K562 (cell line): ENCODE results near the gene FGR. TPM values are rescaled to one million over a fixed set of nuclear protein-coding genes. Genes with fewer than 3 reads are reported as not detected.
A peak's percentile ranks its signal among the peaks of the same experiment; 100 is the strongest.

ENCODE experiments used
- ATAC-seq: fragments of 200-7000 bp; cut with Tn5 transposase; 3 replicates; pipeline ENCODE4 v1.9.1; 2020; ENCODE audit warnings: moderate library complexity
- BruUV-seq: library from RNA; stranded (reverse); fragments of 400-500 nt; replicated peaks from 2 replicates; lab custom pipeline; 2021; lab: Mats Ljungman, UMichigan
- CTCF ChIA-PET: fragments of 300-600 bp; formaldehyde crosslinking; extraction: SDS; loops from one replicate; lab custom pipeline; 2021; ENCODE audit warnings: low intra/inter-chr PET ratio; lab: Yijun Ruan, JAX
- POLR2A ChIA-PET: fragments of 300-600, 350-650 bp; sonication (Branson Sonifier 250); formaldehyde crosslinking; extraction: SDS; loops from one replicate; lab custom pipeline; 2021; ENCODE audit warnings: antibody characterized with exemption, inconsistent platforms; lab: Yijun Ruan, JAX
- DNase-seq, 4 experiments: peaks; one replicate each; pipeline versions ENCODE4 v3.0.0 to v3.0.0-alpha.2; 2011 to 2018; ENCODE audit warnings: low spot score in 3 of 4, mixed read lengths in 3 of 4; ENCODE audit errors: extremely low read depth in 1 of 4
- FAIRE-seq: peaks from 2 replicates; lab custom pipeline; 2011; peaks lifted over from hg19 to GRCh38; lab: Jason Lieb, UNC
- H2AFZ ChIP-seq: 2 replicates; pipeline ENCODE4 v1.6.0; 2011; ENCODE audit warnings: low read depth, low read length, control low read depth, inconsistent platforms
- H3K27ac ChIP-seq: fragments of 200-600 bp; 3 replicates; pipeline ENCODE4 v1.8.0; 2011; ENCODE audit warnings: low read depth, mild to moderate bottlenecking, control low read depth, inconsistent platforms, low read length, moderate library complexity, mixed read lengths; ENCODE audit errors: extremely low read depth
- H3K27me3 ChIP-seq, 2 experiments: fragments of 300-600 bp in 1 of 2; 2 replicates in 1 of 2; 3 replicates in 1 of 2; pipeline versions ENCODE4 v1.6.0 to v1.8.0; 2011; ENCODE audit warnings: inconsistent platforms in 2 of 2, low read length in 2 of 2, mild to moderate bottlenecking in 1 of 2, mixed read lengths in 1 of 2, moderate library complexity in 1 of 2; ENCODE audit not compliant: control insufficient read depth in 2 of 2, insufficient read depth in 2 of 2
- H3K36me3 ChIP-seq: fragments of 300-600 bp; 3 replicates; pipeline ENCODE4 v1.8.0; 2011; ENCODE audit warnings: mild to moderate bottlenecking, low read length, inconsistent platforms; ENCODE audit not compliant: control insufficient read depth, insufficient read depth
- H3K4me1 ChIP-seq, 2 experiments: fragments of 200-600 bp in 1 of 2; replicated peaks in 1 of 2; 2 replicates in 1 of 2; 3 replicates in 1 of 2; pipeline versions ENCODE4 v1.5.1 to v1.8.0; 2011; ENCODE audit warnings: inconsistent platforms in 2 of 2, low read length in 2 of 2, mild to moderate bottlenecking in 1 of 2, mixed read lengths in 1 of 2, moderate library complexity in 1 of 2; ENCODE audit not compliant: control insufficient read depth in 2 of 2, insufficient read depth in 2 of 2
- H3K4me2 ChIP-seq: 2 replicates; pipeline ENCODE4 v1.6.1; 2011; ENCODE audit warnings: low read length, control low read depth, inconsistent platforms, mixed read lengths; ENCODE audit not compliant: insufficient read depth
- H3K4me3 ChIP-seq: fragments of 200-600 bp; sonication (generic), shearing (Covaris generic); 2 replicates; pipeline ENCODE4 v1.5.1; 2016; ENCODE audit warnings: control low read depth, inconsistent platforms
- H3K79me2 ChIP-seq: fragments of 200-600 bp; 3 replicates; pipeline ENCODE4 v1.8.0; 2011; ENCODE audit warnings: low read length, inconsistent platforms; ENCODE audit not compliant: control insufficient read depth, insufficient read depth
- H3K9ac ChIP-seq, 2 experiments: 2 replicates each; pipeline versions ENCODE4 v1.6.0 to v1.6.1; 2011; ENCODE audit warnings: low read depth in 2 of 2, low read length in 2 of 2, control low read depth in 1 of 2, inconsistent platforms in 1 of 2, mild to moderate bottlenecking in 1 of 2, mixed read lengths in 1 of 2; ENCODE audit not compliant: insufficient read depth in 1 of 2
- H3K9me1 ChIP-seq: one replicate; pipeline ENCODE4 v1.6.0; 2011; ENCODE audit warnings: inconsistent platforms, mild to moderate bottlenecking, low read length, moderate library complexity; ENCODE audit not compliant: control insufficient read depth, insufficient read depth
- H3K9me3 ChIP-seq: replicated peaks from 2 replicates; pipeline ENCODE4 v1.5.1; 2011; ENCODE audit warnings: low read depth, low read length, inconsistent platforms; ENCODE audit not compliant: control insufficient read depth, insufficient read depth
- H4K20me1 ChIP-seq: replicated peaks from 2 replicates; pipeline ENCODE4 v1.6.1; 2011; ENCODE audit warnings: low read length, inconsistent platforms, mixed read lengths; ENCODE audit not compliant: control insufficient read depth, insufficient read depth
- ARID2 ChIP-seq: fragments of 450-650 bp; IDR thresholded peaks from 2 replicates; pipeline ENCODE4 v1.6.1; 2017; ENCODE audit warnings: antibody characterized with exemption, mild to moderate bottlenecking
- BRD9 ChIP-seq: fragments of 450-650 bp; IDR thresholded peaks from 2 replicates; pipeline ENCODE4 v1.6.1; 2018; ENCODE audit warnings: low read depth; ENCODE audit not compliant: partially characterized antibody
- CREM ChIP-seq: IDR thresholded peaks from 2 replicates; pipeline ENCODE4 v1.6.1; 2014; ENCODE audit warnings: antibody characterized with exemption, low read depth
- ESRRA ChIP-seq: fragments of 450-650 bp; IDR thresholded peaks from 2 replicates; pipeline ENCODE4 v1.6.1; 2014; ENCODE audit warnings: low read depth, mild to moderate bottlenecking, moderate library complexity, borderline replicate concordance
- FOXA3 ChIP-seq, 2 experiments: fragments of 450-650 bp in 1 of 2; sonication (generic) in 1 of 2; formaldehyde crosslinking; IDR thresholded peaks in 1 of 2; conservative IDR thresholded peaks in 1 of 2; 2 replicates each; pipeline versions ENCODE4 v1.4.0 to v1.8.0; 2020 to 2022; ENCODE audit warnings: mild to moderate bottlenecking in 2 of 2, missing genetic modification reagents in 1 of 2
- JUND ChIP-seq, 2 experiments: IDR thresholded peaks; 2 replicates in 1 of 2; 3 replicates in 1 of 2; pipeline ENCODE4 v1.6.1; 2011; ENCODE audit warnings: borderline replicate concordance in 2 of 2, low read depth in 2 of 2, low read length in 2 of 2, improper control_type of control experiment in 1 of 2, missing biosample characterization in 1 of 2, missing genetic modification characterization in 1 of 2, missing genetic modification reagents in 1 of 2
- ZNF586 ChIP-seq: fragments of 450-650 bp; formaldehyde crosslinking; conservative IDR thresholded peaks from 2 replicates; pipeline ENCODE4 v1.4.0; 2020; ENCODE audit warnings: mild to moderate bottlenecking, moderate library complexity
- whole genome bisulfite sequencing: fragments of 100-300 bp; shearing (Covaris generic); methylation state at CpG from one replicate; pipeline ENCODE4 v1.1.6; 2016; ENCODE audit warnings: low coverage, mixed read lengths; ENCODE audit not compliant: insufficient coverage; ENCODE audit errors: missing lambda C conversion rate; 5-methylcytosine and 5-hydroxymethylcytosine counted together
- in situ Hi-C: fragments of 300-500 bp; cut with MboI; formaldehyde crosslinking; loops from 4 replicates; pipeline ENCODE4 v1.15.0; 2018; ENCODE audit warnings: inconsistent platforms, mixed read lengths
- intact Hi-C: fragments of 100-400 bp; cut with micrococcal nuclease; formaldehyde crosslinking; loops from 2 replicates; pipeline ENCODE4 v1.14.2; 2022
- polyA plus RNA-seq, 8 experiments: library from polyadenylated mRNA; depleted of rRNA in 4 of 8; stranded (reverse) in 5 of 8; unstranded in 3 of 8; fragments of >200 nt; fragmentation: Nextera tagmentation in 2 of 8; fragmentation: Illumina TruSeq in 1 of 8; extraction: Ambion mirVana in 2 of 8; extraction: Trizol in 1 of 8; gene quantifications; 2 replicates each; pipeline versions ENCODE4 v1.2.1 to v1.2.3, GENCODE V29; 2011 to 2014; ENCODE audit warnings: inconsistent platforms in 1 of 8, missing spikeins in 1 of 8
- total RNA-seq, 7 experiments: library from RNA; depleted of rRNA in 6 of 7; stranded (reverse); fragments of >200 nt in 6 of 7; fragmentation: Illumina TruSeq in 2 of 7; extraction: Trizol in 2 of 7; gene quantifications; 2 replicates each; pipeline versions ENCODE4 v1.2.1 to v1.2.3, GENCODE V29; 2011 to 2021; ENCODE audit warnings: low replicate concordance in 1 of 7
- TF ChIP-seq, protein P1 (sequence below): fragments of 200-800 bp; sonication (Bioruptor generic); IDR thresholded peaks from 2 replicates; pipeline ENCODE4 v1.6.1; 2017; ENCODE audit warnings: missing genetic modification characterization, missing compliant biosample characterization
- TF ChIP-seq, protein P2 (sequence below), 2 experiments: fragments of 450-650 bp; IDR thresholded peaks; 2 replicates each; pipeline ENCODE4 v1.6.1; 2016
- TF ChIP-seq, protein P3 (sequence below), 2 experiments: IDR thresholded peaks; 2 replicates each; pipeline ENCODE4 v1.6.1; 2011; ENCODE audit warnings: borderline replicate concordance in 1 of 2, control low read depth in 1 of 2, low read depth in 1 of 2, low read length in 1 of 2, mild to moderate bottlenecking in 1 of 2, mixed read lengths in 1 of 2, moderate library complexity in 1 of 2; ENCODE audit not compliant: insufficient read depth in 1 of 2, insufficient read length in 1 of 2, poor library complexity in 1 of 2, severe bottlenecking in 1 of 2; ENCODE audit errors: extremely low read depth in 1 of 2
- TF ChIP-seq, protein P4 (sequence below): fragments of 250-450 bp; sonication (Bioruptor Pico); IDR thresholded peaks from 2 replicates; pipeline ENCODE4 v1.8.0; 2021; ENCODE audit warnings: moderate library complexity, mild to moderate bottlenecking, inconsistent platforms

FGR gene
- total and polyA plus RNA-seq, 9 of the 15 experiments (the other 6 are each of a cell fraction or from before 2014, with no cell fraction given) = 0.04 to 0.11 TPM; not detected in 7

DNA sequence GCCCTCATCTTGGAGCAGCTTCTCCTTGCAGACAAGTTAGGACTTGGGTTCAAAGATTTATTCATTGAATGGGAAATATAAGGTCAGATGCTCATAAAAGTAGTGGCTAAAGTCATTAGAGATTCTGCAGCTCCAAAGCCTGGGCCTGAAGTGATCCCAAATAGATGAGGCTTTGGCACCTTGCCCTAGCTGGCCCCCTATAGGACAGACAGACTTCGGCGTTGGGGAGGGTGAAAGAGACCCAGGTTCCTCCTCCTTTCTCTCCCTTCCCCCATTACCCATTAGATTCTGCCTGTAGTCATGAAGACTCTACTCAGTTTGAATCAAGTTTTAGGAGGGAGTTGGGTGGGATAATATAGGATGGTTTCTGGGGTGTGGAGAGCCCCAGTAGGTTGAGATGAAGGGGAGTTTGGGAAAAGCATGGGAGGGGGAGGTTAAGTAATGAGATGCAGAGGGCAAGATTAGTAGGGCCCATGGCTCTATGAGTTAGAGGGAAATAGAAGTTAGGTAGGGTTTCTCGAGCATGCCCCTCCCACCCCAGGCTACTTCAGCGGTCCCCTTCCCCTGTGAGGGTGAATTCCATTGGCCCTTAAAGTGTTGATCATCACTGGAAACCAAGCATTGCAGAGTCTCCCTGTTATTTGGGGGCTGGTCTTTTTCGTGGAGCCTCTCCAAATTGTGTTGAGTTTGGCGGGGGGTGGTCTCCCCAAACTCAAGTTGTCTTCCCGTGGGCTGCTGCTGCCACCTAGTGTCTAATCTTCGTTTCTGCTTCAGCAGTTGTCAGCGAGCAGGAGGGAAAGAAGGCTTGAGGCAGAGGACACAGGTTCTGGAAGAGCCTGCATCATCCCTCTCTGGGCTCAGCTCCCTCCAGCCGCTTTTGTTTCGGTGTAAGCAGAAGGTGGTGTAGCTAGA lies 28.9 kb downstream of the FGR start:
- POLR2A ChIA-PET = interaction anchor here (0.6 to 1.4 kb wide), 14 partner anchors 9 to 299 kb away, joined by 3 to 6 read pairs (median 4); partner anchors contain the start of gene WASF2
- H3K9me1 ChIP-seq = peaks cover 6% of the 10 kb centered on the region
- H3K36me3 ChIP-seq = no peaks in the 10 kb centered on the region
- peak overlapping the region; percentile 66 for H2AFZ ChIP-seq
- H3K9ac ChIP-seq = peak overlapping the region in 1 of 2 experiments; percentile 9; a peak in 1 of 4 replicates
- H3K27me3 ChIP-seq = peaks cover 7 to 15% of the 10 kb centered on the region in 2 experiments; a peak in 3 of 5 replicates
- H3K9me3 ChIP-seq = no peaks in the 10 kb centered on the region
- intact Hi-C loops (loop anchor here (1.0 to 5.0 kb wide), 8 partner anchors 50 to 504 kb away; partner anchors contain the start of gene GPR3), in situ Hi-C loops (loop anchor here (5.0 to 25.0 kb wide), 4 partner anchors 51 to 494 kb away; no protein-coding TSS in a partner anchor)
- H3K4me1 ChIP-seq = peaks cover 49 to 51% of the 10 kb centered on the region in 2 experiments
- CTCF ChIA-PET = interaction anchor here (0.8 to 5.2 kb wide), 17 partner anchors 37 to 560 kb away, joined by 3 to 157 read pairs (median 6); partner anchors contain the start of gene GPR3
- H3K4me2 ChIP-seq = peak overlapping the region; percentile 40
- peaks cover 28% of the 10 kb centered on the region for H3K79me2 ChIP-seq
- DNase-seq (peak; percentile 58 to 86 (median 63)), FAIRE-seq (peak; percentile 88), ATAC-seq (peak; percentile 35)
- peaks cover 9% of the 10 kb centered on the region; the same call in 1 of the 2 replicates for H4K20me1 ChIP-seq
- no TSS peak for BruUV-seq
- H3K27ac ChIP-seq = peak overlapping the region; percentile 35; the same call in 2 of the 3 replicates
- H3K4me3 ChIP-seq = no peak overlapping the region
- WGBS = 8% methylated on average over 11 of the region's 11 CpGs
- TF ChIP-seq, protein P1, sequence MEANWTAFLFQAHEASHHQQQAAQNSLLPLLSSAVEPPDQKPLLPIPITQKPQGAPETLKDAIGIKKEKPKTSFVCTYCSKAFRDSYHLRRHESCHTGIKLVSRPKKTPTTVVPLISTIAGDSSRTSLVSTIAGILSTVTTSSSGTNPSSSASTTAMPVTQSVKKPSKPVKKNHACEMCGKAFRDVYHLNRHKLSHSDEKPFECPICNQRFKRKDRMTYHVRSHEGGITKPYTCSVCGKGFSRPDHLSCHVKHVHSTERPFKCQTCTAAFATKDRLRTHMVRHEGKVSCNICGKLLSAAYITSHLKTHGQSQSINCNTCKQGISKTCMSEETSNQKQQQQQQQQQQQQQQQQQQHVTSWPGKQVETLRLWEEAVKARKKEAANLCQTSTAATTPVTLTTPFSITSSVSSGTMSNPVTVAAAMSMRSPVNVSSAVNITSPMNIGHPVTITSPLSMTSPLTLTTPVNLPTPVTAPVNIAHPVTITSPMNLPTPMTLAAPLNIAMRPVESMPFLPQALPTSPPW (CRISPR knock-in tag) = peak; percentile 66
- TF ChIP-seq, protein P2, sequence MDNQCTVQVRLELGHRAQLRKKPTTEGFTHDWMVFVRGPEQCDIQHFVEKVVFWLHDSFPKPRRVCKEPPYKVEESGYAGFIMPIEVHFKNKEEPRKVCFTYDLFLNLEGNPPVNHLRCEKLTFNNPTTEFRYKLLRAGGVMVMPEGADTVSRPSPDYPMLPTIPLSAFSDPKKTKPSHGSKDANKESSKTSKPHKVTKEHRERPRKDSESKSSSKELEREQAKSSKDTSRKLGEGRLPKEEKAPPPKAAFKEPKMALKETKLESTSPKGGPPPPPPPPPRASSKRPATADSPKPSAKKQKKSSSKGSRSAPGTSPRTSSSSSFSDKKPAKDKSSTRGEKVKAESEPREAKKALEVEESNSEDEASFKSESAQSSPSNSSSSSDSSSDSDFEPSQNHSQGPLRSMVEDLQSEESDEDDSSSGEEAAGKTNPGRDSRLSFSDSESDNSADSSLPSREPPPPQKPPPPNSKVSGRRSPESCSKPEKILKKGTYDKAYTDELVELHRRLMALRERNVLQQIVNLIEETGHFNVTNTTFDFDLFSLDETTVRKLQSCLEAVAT (IDR thresholded peaks at IDR 0.05) = peak in 1 of 2 experiments; percentile 23; a peak in 1 of 4 replicates
- TF ChIP-seq, protein P3, sequence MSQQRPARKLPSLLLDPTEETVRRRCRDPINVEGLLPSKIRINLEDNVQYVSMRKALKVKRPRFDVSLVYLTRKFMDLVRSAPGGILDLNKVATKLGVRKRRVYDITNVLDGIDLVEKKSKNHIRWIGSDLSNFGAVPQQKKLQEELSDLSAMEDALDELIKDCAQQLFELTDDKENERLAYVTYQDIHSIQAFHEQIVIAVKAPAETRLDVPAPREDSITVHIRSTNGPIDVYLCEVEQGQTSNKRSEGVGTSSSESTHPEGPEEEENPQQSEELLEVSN (IDR thresholded peaks at IDR 0.05; ENCODE audit: borderline replicate concordance in 1 of 2, extremely low read depth in 1 of 2, insufficient read depth in 1 of 2, insufficient read length in 1 of 2, low read depth in 1 of 2, low read length in 1 of 2, poor library complexity in 1 of 2, severe bottlenecking in 1 of 2) = peak in 1 of 2 experiments; percentile 26
- peak in 1 of 2 experiments; percentile 56; a peak in 1 of 4 replicates for TF ChIP-seq FOXA3 (CRISPR knock-in tag; conservative IDR thresholded peaks at IDR 0.05 in 1 of 2, IDR thresholded peaks at IDR 0.05 in 1 of 2)
- TF ChIP-seq ZNF586 (CRISPR knock-in tag) = no peak
- TF ChIP-seq CREM = peak; percentile 55; the same call in 1 of the 2 replicates
- TF ChIP-seq ARID2 = peak; percentile 93
- TF ChIP-seq ESRRA = 0 out of 2 replicates have a peak, but pooled peaks have one; percentile 40
- peak; percentile 95 for TF ChIP-seq BRD9
- 0 out of 2 replicates have a peak, but pooled peaks have one; percentile 31 for TF ChIP-seq JUND (IDR thresholded peaks at IDR 0.05; ENCODE audit: borderline replicate concordance, low read depth, low read length)
- TF ChIP-seq JUND (tag; IDR thresholded peaks at IDR 0.05; ENCODE audit: borderline replicate concordance, low read depth, low read length) = no peak; the same call in 2 of the 3 replicates
- TF ChIP-seq, protein P4, sequence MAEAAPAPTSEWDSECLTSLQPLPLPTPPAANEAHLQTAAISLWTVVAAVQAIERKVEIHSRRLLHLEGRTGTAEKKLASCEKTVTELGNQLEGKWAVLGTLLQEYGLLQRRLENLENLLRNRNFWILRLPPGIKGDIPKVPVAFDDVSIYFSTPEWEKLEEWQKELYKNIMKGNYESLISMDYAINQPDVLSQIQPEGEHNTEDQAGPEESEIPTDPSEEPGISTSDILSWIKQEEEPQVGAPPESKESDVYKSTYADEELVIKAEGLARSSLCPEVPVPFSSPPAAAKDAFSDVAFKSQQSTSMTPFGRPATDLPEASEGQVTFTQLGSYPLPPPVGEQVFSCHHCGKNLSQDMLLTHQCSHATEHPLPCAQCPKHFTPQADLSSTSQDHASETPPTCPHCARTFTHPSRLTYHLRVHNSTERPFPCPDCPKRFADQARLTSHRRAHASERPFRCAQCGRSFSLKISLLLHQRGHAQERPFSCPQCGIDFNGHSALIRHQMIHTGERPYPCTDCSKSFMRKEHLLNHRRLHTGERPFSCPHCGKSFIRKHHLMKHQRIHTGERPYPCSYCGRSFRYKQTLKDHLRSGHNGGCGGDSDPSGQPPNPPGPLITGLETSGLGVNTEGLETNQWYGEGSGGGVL = no peak
